LHCN-M2 (cell line): ENCODE results near the gene AGMO. TPM values are rescaled to one million over a fixed set of nuclear protein-coding genes. Genes with fewer than 3 reads are reported as not detected.

ENCODE experiments used
- DNase-seq: peaks from one replicate; pipeline ENCODE4 v3.0.0-alpha.2; 2012; ENCODE audit warnings: low read depth
- total RNA-seq: library from RNA; depleted of rRNA; stranded (reverse); fragments of >200 nt; gene quantifications from 2 replicates; pipeline ENCODE4 v1.2.3, GENCODE V29; 2014

Gene AGMO
- total RNA-seq, 1 experiment from 2014 or later, result not detected

DNA sequence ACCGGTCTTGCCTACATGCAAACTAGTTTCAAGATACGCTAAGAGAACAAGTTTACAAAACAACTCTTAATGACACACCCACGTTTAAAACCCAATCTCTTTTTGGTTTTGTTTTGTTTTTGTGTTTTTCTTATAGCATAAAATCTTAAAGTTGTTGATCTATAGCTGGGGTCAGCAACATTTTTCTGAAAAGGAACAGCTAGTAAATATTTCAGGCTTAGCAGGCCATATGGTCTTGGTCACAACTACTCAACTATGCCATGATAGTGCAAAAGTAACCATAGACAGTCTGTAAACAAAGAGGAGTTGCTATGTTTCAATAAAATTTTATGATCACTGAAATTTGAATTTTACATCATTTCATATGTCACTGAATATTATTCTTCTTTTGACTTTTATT lies 327.4 kb downstream of the AGMO start:
- DNase-seq, result no peak

DNA sequence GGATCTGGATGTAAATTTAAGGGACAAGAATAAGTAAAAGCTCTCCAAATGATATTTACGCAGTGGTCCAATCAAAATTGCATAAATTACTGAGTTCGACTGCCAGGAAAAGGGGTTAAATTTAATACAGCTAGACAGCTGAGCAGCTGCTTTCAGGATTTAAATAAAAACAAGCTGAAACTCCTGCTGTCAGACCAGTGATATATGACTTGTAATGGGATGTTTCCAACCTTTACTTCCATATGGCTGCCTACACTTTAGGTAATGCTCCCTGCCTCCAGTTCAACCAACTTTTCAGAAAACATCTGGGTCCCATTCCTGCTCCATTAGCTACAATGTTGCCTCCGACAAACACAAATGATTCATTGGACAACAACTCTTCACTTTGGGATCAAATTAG lies 333.0 kb downstream of the AGMO start:
- no peak for DNase-seq

DNA sequence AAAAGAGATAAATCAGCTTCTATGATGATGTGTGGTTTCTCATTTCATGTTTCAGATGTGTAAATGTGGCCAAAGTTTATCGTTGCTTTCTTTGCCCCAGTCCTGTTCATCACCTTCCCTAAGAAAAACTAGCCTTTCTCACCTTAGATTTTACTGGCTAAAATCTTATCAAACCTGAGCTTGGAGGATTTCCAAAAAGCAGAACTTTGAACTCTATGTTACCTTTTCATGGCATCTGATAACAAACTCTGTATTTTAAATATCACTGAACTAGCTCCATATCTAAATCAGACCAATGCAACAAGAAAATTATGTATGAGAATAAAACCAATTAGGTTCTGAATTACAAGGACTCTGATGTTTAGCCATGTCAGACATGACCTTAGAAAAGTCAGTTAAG lies 335.8 kb downstream of the AGMO start:
- DNase-seq, result no peak

DNA sequence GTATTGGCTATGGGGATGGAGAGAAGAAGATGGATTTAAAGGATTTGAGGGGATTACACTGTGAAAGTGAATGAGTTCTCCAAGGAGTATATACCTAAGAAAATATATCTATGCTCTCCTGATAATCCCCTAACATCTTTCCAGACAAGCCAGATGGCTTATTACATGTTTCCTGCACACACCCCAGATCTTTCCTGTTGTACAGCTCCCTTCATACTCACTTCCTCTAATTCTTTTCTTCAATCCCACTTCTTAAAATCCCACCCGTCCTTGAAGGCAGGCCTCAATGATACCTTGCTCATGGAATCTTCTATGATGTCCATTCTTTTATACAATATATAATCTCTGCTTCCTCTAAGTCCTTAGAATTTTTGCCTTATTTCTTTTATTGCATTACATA lies 342.1 kb downstream of the AGMO start:
- no peak for DNase-seq

DNA sequence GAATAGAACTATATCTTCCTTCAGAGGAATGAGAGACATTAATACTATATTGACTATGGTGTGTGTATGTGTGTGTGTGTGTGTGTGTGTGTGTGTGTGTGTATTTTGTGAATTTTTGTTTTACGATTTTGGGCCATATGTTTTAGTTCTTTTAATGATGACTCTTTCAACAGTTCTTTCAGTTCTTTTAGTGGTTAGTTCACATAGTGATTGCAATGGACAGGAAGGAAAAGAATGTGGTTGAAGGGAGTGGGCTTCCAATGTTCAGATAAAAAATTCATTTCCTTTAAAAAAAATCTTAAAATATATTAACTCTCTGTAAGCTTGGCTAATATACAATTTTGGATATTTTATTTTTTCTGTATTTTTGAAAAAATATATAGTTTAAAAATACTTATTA lies 343.6 kb downstream of the AGMO start:
- DNase-seq, result no peak

DNA sequence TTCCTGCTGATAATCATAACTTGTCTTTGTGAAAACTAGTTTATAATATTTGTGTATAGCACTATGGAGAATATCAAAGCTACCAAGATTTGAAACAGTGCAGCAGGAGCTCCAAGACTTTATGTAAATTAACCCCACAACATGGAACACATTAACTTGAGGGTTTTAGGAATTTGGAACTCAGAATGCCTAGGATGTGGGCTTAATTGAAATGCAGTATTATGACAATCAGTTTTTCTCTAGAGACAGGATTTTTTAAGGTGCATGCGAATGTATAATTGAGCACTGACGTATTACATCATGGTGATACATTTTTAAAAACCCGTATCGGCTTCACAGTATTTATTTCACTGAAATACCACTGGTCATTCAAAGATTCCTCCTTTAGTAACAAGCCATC lies 346.2 kb downstream of the AGMO start:
- no peak for DNase-seq

DNA sequence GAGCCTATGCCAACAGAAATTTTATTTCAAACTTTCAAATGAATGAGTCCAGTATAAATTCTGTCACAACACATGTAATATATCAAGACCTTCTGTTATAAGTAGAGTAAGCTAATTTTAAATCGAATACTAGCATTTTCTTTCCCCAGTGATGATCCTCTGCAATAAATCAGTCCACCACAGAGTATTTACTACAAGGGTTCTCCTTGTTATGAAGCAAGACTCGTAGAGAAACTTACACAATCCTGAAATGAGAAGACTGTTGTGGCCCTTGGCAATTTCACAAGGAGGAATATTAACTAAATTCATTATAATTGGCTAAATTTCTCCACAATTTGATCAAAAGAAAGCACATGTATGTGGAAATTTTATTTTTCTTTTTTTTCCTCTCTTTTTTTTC lies 346.8 kb downstream of the AGMO start:
- no peak for DNase-seq

DNA sequence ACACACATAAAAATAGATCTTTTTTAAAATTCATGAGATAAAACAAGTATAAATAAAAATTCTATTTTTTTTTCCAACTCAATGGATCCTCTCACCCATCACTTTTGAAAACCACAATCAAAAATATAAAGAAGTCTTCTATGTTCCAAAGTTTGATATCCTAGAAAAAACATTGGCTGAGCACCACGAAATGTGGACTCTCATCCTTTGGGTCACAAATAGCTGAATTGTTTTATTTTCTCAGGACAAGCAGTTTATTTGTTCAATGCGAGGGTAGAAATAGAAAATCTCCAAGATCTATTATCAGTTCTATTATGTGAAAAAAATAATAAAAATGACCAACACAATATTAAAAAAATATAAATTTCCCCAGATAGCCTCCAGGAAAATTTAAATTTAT lies 348.7 kb downstream of the AGMO start:
- DNase-seq, result no peak

DNA sequence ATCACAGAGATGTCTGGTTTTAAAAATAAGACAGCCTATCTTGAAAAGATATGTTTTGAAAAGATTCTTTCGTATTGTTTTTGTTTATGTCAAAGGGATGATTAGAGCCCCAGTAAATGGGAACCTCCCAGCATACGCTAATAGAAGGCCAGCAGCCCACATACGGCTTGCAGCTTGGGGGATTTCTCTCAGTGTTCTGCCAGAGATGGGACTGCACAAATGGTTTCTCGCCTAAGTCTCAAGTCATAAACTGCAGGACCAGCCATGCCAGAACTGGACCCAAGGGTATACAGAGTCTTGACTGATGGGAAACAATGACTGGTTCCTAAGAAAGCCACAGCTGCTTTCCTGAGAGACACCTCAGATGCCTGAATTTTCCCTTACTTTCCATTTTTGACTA lies 352.4 kb downstream of the AGMO start:
- DNase-seq, result no peak

DNA sequence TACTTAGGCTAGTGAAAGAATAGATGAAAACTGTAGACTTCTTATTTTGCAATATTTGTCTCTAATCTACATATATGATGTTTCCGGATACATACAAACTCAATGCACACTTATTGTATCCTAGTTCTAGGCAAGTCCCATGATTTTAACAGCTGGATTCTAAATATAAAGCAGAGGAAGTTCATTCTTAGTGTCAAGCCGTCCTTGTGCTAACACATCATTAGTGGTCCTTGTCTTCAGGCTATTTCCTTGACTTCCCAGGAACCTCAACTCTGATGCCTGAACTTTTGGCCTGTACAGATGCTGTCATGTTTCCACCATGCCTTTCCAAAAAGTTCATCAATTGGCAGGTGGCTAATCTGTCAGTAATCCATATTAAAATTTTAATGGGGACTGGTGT lies 357.4 kb downstream of the AGMO start:
- DNase-seq, result no peak

DNA sequence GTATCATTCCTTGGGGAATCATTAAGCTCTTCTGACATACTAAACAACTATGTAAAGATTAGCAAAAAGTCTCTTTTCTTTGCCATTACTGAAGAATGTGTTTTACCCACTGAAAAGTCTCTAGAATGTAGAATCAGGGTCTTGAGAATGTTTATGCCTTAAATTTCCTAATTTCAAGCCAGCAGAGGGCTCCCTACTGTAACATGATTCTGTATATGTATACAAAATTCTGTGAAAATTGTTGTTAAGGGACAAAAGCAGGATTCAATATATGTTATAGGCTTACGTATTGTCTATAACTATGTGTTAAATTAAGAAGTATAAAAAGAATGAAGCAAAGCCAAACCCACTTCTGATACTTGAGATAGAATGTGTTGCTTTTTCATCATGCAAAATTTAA lies 362.3 kb downstream of the AGMO start:
- peak; percentile 22 for DNase-seq

DNA sequence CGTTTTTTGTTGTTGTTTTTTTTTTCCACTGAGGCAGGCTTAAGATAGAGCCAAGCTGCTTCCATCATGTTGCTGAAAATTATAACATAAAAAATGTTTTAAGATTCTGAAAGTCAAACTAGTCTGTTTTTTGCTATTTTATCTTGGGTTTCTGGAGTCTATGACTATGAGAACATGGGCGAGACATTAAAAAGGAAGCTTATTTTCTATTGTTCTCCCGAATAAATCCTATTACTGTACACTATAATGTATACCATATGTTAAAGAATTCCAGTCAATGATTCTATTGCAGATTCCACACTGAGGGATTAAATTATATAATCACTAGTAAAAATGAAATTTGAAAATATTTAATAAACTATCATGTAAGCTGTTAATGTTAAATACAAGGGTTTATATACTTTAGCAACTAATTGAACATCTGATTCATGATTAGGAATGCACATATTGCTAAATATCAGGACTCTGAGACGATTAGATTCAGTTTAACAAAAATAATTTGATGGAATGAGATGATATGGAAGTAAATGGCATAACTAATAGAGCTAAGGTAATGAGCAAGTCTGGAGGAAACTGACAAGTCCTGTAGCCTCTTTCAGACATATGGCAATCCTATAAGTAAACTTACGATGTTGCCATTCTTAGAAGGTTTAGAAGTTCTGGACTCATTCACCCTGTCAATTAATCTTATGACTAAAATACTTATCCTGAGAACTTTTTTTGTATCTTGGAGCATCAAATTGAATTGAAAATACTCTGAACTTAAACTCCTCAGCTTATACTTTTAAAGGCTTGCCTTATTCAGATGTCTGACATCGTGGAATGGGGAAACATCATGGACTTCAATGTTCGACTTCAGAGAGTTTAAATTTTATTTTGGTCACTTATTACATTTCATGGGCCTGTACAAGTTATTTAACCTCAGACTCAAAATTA lies 364.5 kb downstream of the AGMO start:
- no peak for DNase-seq

DNA sequence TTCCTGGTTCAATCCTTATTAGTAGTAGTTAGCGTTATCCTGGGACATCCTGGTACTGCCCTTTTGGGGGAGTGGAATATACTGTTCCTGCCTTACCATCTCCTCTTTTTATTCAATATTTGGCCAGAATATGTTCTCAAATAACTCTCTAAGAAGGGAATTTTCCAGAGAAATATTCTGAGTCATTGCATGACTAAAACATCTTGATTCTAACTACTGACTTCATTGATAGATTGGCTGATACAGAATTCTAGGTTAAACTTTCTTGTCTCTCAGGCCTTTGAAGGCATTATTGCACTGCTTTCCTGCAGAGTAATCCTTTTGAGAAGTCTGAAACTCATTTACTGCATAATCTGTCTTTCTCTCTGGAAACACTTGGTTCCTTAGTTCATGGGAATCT lies 383.8 kb downstream of the AGMO start:
- DNase-seq, result peak; percentile 31

DNA sequence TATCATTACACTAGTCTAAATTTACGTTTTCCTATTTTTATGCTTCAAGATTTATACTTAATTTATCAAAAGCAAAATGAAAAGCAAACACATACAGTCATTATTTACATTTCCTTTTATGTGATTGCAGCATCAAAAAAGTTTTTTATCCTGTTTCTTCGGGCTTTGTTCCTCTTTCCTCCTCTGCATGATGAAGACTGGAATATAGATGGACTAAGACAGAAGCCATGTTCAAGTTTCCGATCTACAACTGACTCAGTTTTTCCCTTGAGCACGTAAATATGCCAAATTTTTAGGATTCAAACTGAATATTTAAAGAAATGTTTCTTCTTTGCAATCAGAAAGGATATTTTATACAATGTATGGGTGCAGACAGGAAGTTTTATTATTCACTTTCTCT lies 385.7 kb downstream of the AGMO start:
- no peak for DNase-seq

DNA sequence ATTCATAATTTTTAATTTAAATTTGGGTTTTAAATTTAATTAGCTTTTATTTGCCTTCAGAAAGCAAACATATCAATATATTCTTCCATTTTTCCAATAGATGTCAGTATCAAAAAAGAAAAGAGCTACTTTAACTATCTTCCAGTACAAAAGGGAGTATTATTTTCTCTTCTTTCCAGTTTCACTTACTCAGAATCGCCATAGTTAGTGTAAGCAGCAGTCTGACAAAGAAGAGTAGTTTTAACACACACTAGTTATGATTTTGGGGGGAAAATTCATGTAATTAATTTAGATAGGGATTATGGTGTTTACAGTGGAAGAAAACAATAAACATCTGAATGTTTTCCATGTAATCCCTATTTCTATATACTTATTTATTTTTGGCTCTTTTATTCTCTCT lies 386.7 kb downstream of the AGMO start:
- DNase-seq, result peak; percentile 38

DNA sequence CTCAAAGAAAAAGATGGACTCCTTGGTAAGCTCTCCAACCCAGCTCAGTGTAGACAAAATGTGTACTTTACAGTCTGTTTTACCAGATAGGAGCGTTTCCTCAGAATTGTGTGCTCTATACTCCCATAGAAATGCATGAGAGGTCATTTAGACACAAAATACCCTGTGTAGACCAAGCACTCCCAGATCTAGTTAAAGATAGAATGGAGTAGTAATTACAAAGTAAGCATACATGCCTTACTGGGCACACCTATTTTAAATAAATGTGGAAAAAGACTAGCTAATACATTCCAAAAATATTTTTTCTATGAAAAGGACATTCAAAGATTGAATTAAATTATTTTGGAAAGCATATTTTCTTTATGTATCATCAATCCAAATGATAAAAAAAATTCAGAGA lies 387.3 kb downstream of the AGMO start:
- no peak for DNase-seq

DNA sequence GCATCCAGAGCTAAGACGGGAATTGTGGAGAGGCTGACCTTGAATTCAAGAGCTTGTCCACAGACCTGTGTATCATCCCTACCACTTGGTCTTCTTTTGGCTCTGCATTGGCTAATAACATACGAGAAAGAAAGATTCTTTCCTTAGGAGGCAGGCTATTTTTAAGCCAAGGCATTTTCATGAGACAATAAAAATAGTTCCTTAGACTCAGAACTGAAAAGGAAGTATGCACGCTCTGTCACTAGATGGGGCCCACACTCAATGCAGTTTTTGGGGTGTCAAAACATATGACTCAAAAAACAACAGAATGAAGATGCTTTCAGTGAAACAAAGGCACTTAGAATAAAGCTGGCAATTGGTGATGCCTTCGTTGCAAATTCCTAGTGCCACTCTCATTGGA lies 393.3 kb downstream of the AGMO start:
- DNase-seq, result peak; percentile 38

DNA sequence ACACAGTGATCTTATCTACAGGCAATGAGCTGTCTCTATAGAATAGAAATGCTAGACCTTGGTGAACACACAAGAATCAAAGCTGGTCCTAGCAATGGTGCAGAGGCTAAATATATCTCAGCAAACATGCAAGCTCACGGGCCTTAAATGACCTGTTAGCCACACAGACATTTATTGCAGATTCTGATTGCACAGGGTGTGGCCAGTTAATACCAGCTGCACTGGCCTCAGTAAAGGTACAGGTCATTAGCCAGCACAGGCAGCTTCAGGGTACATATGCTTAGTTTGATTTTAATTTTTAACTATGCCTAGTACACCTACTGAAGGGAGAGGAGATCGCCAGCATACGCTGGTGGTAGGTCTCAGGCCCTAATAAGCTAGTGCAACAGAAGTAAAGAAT lies 393.9 kb downstream of the AGMO start:
- no peak for DNase-seq

DNA sequence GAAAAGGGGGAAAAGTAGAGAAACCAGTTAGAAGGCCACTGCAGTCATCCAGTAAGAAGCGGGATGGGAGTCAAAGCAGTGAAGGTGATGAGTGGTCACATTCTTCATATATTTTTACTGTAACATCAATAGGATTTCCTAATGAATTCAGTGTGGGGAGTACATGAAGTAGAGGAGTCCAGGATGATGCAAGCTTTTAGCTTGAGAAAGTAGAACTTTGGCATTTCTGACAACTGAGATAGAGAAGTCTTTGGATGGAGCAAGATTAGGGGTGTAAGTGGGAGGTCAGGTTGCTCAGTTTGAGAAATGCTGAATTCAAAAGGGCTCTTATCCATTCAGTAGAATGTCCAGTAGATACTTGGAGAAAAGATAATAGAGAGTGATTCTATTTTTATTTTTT lies 395.2 kb downstream of the AGMO start:
- DNase-seq, result no peak

DNA sequence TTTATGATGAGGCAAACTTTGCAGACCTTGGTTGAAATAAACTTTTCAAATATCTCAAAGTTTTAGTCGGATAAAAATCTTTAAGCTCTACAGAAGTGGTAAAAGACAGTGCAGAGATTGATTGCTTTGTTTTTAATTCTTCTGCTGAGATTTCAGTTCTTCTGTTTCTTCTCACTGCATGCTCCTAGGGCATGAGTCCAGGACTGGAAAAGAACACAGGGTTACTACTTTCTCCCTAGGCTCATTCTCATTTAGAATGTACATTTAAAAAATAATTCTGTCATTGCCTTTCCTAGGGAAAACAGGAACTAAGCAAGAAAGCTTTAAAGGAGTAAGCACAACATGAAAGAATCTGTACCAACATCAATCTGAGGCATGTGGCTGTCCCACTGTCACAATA lies 402.6 kb downstream of the AGMO start:
- DNase-seq, result no peak

DNA sequence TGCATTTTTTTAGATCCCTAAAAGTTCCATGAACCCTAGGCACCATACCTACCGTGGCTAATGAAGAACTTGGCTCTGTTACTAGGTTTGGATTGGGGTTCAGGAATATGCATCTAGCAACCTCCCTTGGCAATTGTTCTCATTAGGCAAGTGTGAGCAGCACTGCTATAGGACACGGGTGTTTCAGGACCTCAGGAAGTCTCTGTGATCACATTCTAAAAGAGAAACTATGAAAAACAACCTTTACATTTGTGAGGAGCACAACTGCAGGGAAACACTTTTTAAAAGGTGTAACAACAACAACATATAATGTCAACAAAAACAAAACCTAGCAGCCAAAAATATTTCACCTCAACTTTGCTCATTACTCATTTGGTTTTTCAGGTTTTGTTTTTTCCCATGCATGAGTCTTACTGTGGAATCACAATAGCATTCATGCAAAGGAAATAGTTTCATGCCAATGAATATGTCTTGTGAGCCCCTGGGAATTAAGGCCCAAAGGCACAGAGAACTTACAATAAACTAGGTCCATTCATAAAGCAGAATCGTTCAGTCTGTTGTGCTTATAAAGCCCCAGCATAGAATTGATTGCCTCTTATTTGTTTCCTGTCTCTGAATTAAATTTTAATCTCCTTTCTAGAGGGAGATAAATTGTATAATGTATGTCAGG lies 403.5 kb downstream of the AGMO start:
- DNase-seq, result no peak
